Osteoblast (primary cell): ENCODE data around the gene CDKAL1. TPM values are rescaled to one million over a fixed set of nuclear protein-coding genes. Genes with fewer than 3 reads are reported as not detected.

Experiments used
- DNase-seq: peaks from one replicate; pipeline ENCODE4 v3.0.0; 2011; ENCODE audit warnings: low spot score, mixed read lengths; ENCODE audit not compliant: insufficient read length; ENCODE audit errors: missing footprints
- H2AFZ ChIP-seq: 2 replicates; pipeline ENCODE4 v1.6.0; 2011; ENCODE audit warnings: mild to moderate bottlenecking, low read length
- H3K27ac ChIP-seq: 2 replicates; pipeline ENCODE4 v1.5.1; 2011; ENCODE audit warnings: mild to moderate bottlenecking, low read depth, low read length, moderate library complexity
- H3K27me3 ChIP-seq: 2 replicates; pipeline ENCODE4 v1.6.0; 2012; ENCODE audit warnings: mild to moderate bottlenecking, control low read depth, inconsistent platforms, low read length, moderate library complexity; ENCODE audit not compliant: insufficient read depth
- H3K36me3 ChIP-seq: 2 replicates; pipeline ENCODE4 v1.5.1; 2011; ENCODE audit warnings: mild to moderate bottlenecking, low read length, control low read depth, moderate library complexity; ENCODE audit not compliant: insufficient read depth
- H3K4me1 ChIP-seq: 2 replicates; pipeline ENCODE4 v1.5.1; 2011; ENCODE audit warnings: mild to moderate bottlenecking, low read length, control low read depth, moderate library complexity; ENCODE audit not compliant: insufficient read depth
- H3K4me2 ChIP-seq: 2 replicates; pipeline ENCODE4 v1.6.0; 2011; ENCODE audit warnings: mild to moderate bottlenecking, low read length; ENCODE audit not compliant: insufficient read depth
- H3K4me3 ChIP-seq: fragments of 200-600 bp; sonication (generic); 3 replicates; pipeline ENCODE4 v1.5.1; 2012; ENCODE audit warnings: mild to moderate bottlenecking, low read length, inconsistent platforms; ENCODE audit not compliant: insufficient read depth
- H3K79me2 ChIP-seq: 2 replicates; pipeline ENCODE4 v1.6.0; 2012; ENCODE audit warnings: mild to moderate bottlenecking, low read length, control low read depth, inconsistent platforms; ENCODE audit not compliant: insufficient read depth
- H3K9me3 ChIP-seq: 2 replicates; pipeline ENCODE4 v1.5.1; 2011; ENCODE audit warnings: low read depth, low read length, control low read depth
- H4K20me1 ChIP-seq: 2 replicates; pipeline ENCODE4 v1.6.0; 2012; ENCODE audit warnings: mild to moderate bottlenecking, low read length, control low read depth; ENCODE audit not compliant: insufficient read depth
- CTCF ChIP-seq: IDR thresholded peaks from 2 replicates; pipeline ENCODE4 v1.5.1; 2011; ENCODE audit warnings: mild to moderate bottlenecking, low read depth, low read length, moderate library complexity; ENCODE audit errors: extremely low read depth
- total RNA-seq: library from RNA; depleted of rRNA; stranded (reverse); fragments of >200 nt; gene quantifications from 2 replicates; pipeline ENCODE4 v1.2.3, GENCODE V29; 2012

Gene CDKAL1
- total RNA-seq, 1 donor = 18.5 TPM

DNA sequence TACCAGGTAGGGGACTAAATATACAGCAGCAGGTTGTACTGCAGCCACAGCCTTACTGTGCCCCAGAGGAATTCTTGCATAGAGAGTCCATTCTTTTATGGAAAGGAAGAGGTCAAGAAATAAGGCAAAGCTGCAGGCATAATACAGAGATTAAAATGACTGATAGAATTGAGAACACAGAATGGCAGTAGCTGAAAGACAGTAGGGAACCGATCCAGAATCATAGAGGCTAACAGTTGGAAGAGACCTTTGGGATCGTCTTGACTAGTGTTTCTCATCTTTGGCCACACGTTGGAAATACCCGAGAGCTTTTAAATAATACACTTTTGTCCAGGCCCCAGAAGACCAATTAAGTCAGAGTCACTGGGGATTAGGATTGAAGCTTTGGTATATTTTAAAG lies 566.7 kb downstream of the CDKAL1 start:
- no peak for TF ChIP-seq CTCF

GRCh38 chr6:21101694-21102093 lies 567.4 kb downstream of the CDKAL1 start:
- TF ChIP-seq CTCF = no peak
- H3K9me3 ChIP-seq = no peaks in the 10 kb centered on the region
- H2AFZ ChIP-seq = no peak overlapping the region
- H3K36me3 ChIP-seq = no peaks in the 10 kb centered on the region
- no peaks in the 10 kb centered on the region for H3K79me2 ChIP-seq
- no peak overlapping the region for H3K4me3 ChIP-seq
- no peaks in the 10 kb centered on the region for H3K27me3 ChIP-seq
- no peak for DNase-seq
- no peaks in the 10 kb centered on the region for H3K4me1 ChIP-seq
- H3K4me2 ChIP-seq = no peak overlapping the region
- H4K20me1 ChIP-seq = no peaks in the 10 kb centered on the region
- no peak overlapping the region for H3K27ac ChIP-seq

More for the DNA sequence above, 566.7 kb downstream of the CDKAL1 start:
- H3K9me3 ChIP-seq = no peaks in the 10 kb centered on the region
- no peak for DNase-seq
- no peaks in the 10 kb centered on the region for H3K4me1 ChIP-seq
- H3K4me2 ChIP-seq = no peak overlapping the region
- no peak overlapping the region for H3K27ac ChIP-seq
- no peaks in the 10 kb centered on the region for H4K20me1 ChIP-seq
- H3K36me3 ChIP-seq = no peaks in the 10 kb centered on the region
- no peak overlapping the region for H2AFZ ChIP-seq
- H3K27me3 ChIP-seq = no peaks in the 10 kb centered on the region
- no peaks in the 10 kb centered on the region for H3K79me2 ChIP-seq
- no peak overlapping the region for H3K4me3 ChIP-seq

- H3K4me1 ChIP-seq = no peaks in the 10 kb centered on the region
- H3K79me2 ChIP-seq = no peaks in the 10 kb centered on the region
- H3K4me2 ChIP-seq = no peak overlapping the region
- H3K4me3 ChIP-seq = no peak overlapping the region
- no peaks in the 10 kb centered on the region for H3K27me3 ChIP-seq
- H3K36me3 ChIP-seq = no peaks in the 10 kb centered on the region
- H3K27ac ChIP-seq = no peak overlapping the region
- H4K20me1 ChIP-seq = no peaks in the 10 kb centered on the region
- no peak overlapping the region for H2AFZ ChIP-seq
- no peak for DNase-seq
- H3K9me3 ChIP-seq = no peaks in the 10 kb centered on the region
- no peak for TF ChIP-seq CTCF
These were observed 567.9 kb downstream of the CDKAL1 start for GRCh38 chr6:21102201-21102600.

- no peak for DNase-seq
- Histone ChIP-seq H4K20me1 (no peaks in the 10 kb centered on the region), H3K79me2 (no peaks in the 10 kb centered on the region), H3K4me1 (no peaks in the 10 kb centered on the region), H3K4me3 (no peak overlapping the region), H3K9me3 (no peaks in the 10 kb centered on the region), H2AFZ (no peak overlapping the region), H3K27ac (no peak overlapping the region), H3K4me2 (no peak overlapping the region), H3K27me3 (no peaks in the 10 kb centered on the region), H3K36me3 (no peaks in the 10 kb centered on the region)
- no peak for TF ChIP-seq CTCF
These were observed 568.4 kb downstream of the CDKAL1 start for GRCh38 chr6:21102624-21103023.
